ENCODE data around the gene SYF2.

- TF ChIP-seq CTCF (IDR thresholded peaks at IDR 0.05) (no peak), POLR2A (IDR thresholded peaks at IDR 0.05) (no peak), POLR2AphosphoS5 (IDR thresholded peaks at IDR 0.05) (no peak)
These were observed 21.6 kb upstream of the SYF2 start for GRCh38 chr1:25253911-25254310.

Measured in transverse colon (tissue), 4 donors.